ENCODE measurements around the gene JPH3.

Gene JPH3

GRCh38 chr16:87740441-87740840 is 138.1 kb downstream of the JPH3 start:
- H3K4me3 ChIP-seq (ENCODE audit: low read length): no peak overlapping the region
- DNase-seq (ENCODE audit: low read depth, low spot score): no peak

GRCh38 chr16:87740909-87741424 is 138.7 kb downstream of the JPH3 start:
- no peak overlapping the region for H3K4me3 ChIP-seq (ENCODE audit: low read length)

DNA sequence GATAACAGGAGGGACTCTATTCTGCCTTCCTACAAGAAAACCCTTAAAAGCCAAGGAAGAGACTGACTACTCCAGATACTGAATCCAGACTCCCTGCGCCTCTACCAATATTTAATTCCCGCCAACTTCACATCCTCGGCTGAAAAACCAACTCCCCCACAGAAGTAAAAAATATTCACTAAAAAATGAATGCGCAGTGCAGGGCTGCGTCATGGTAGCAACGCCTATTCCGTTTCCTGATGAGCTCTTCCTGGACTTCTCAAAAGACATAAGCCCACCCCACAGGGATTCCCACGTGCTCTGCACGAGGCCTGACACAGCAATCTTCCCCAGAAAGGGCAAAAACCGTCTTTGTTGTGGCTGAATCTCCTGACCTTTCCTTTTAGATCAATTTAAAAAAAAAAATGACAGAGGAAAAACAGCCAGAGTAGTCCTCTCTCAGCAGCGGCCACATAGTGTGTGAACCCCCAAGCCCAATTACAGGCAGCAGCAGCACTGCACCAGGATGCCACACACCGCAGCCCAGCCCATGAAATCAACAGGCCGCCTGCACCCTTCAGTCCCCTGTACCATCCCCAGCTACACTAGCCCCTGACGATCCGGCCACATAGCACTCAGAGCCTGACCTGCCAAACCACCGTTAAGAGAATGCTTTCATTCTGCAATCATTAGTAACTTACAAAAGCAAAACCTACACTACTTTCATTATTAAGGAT is 139.6 kb downstream of the JPH3 start:
- DNase-seq (ENCODE audit: low read depth, low spot score): no peak
- H3K4me3 ChIP-seq (ENCODE audit: low read length): no peak overlapping the region

More at GRCh38 chr16:87740909-87741424, 138.7 kb downstream of the JPH3 start:
- DNase-seq (ENCODE audit: low read depth, low spot score): no peak

- no peak overlapping the region for H3K4me3 ChIP-seq (ENCODE audit: low read length)
- DNase-seq (ENCODE audit: low read depth, low spot score): no peak
These were observed 140.6 kb downstream of the JPH3 start for GRCh38 chr16:87742781-87743490.

DNA sequence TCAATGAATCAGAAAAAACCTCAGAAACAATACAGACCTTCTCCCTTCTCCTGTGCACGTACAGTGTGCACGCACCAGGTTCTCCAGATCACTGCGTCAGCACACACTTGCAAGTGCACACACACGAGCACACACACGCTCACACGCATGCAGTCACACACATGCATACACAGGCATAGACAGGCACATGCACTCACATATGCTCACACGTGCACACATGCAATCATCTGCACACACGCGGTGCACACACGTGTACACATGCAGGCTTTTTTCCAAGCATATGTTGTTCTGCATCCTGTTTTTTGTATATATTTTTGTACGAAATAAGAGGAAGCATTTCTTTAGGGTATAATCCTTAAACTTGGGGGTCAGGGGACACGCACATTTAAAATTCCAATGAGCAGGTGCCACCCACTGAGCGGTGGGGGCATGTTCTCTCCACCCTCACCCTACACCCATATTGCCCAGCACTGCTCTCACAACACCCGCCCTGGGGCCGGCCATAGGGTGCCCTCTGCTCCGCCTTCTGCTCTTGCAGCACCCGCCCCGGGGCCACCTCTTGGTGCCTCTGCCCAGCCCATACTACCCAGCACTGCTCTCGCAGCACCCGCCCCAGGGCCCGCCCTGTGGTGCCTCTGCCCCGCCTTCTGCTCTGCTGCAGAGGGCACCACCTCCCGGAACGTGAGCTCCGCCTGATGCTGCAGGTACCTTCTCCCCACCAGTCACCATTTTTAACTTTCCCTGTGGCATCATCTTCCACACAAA is 142.6 kb downstream of the JPH3 start:
- DNase-seq (ENCODE audit: low read depth, low spot score): no peak
- no peak overlapping the region for H3K4me3 ChIP-seq (ENCODE audit: low read length)

GRCh38 chr16:87746178-87746577 is 143.9 kb downstream of the JPH3 start:
- DNase-seq (ENCODE audit: low read depth, low spot score): no peak
- no peak overlapping the region for H3K4me3 ChIP-seq (ENCODE audit: low read length)

All from Jurkat, Clone E6-1 (cell line).